ENCODE results near the gene DESI2.
"Not testable (repeated sequence)": the region's sequence is repeated elsewhere in the genome, so short reads cannot be mapped to it uniquely, and the experiment has no call there.

Gene DESI2

GRCh38 chr1:244709076-244709475 is 56.1 kb downstream of the DESI2 start:
- DNase-seq = no peak

- DNase-seq = no peak
Observed at GRCh38 chr1:244709476-244710368, 56.8 kb downstream of the DESI2 start.

GRCh38 chr1:244710474-244711062 is 57.6 kb downstream of the DESI2 start:
- no peak for DNase-seq

GRCh38 chr1:244712669-244713068 is 59.7 kb downstream of the DESI2 start:
- DNase-seq = no peak

- no peak for DNase-seq
Observed at GRCh38 chr1:244713332-244713731, 60.4 kb downstream of the DESI2 start.

- DNase-seq = no peak
Observed at GRCh38 chr1:244727871-244728474, 75.0 kb downstream of the DESI2 start.

- no peak for DNase-seq
Observed at GRCh38 chr1:244730153-244730933, 77.4 kb downstream of the DESI2 start.

GRCh38 chr1:244730934-244731434 is 78.1 kb downstream of the DESI2 start:
- no peak for DNase-seq

GRCh38 chr1:244731651-244732050 is 78.7 kb downstream of the DESI2 start:
- DNase-seq = no peak

GRCh38 chr1:244732851-244733450 is 80.0 kb downstream of the DESI2 start:
- no peak for DNase-seq

GRCh38 chr1:244735404-244735803 is 82.5 kb downstream of the DESI2 start:
- DNase-seq = no peak

- no peak for DNase-seq
Observed at GRCh38 chr1:244735876-244736561, 83.1 kb downstream of the DESI2 start.

GRCh38 chr1:244739140-244739539 is 86.2 kb downstream of the DESI2 start:
- DNase-seq = not testable (repeated sequence)

- DNase-seq = not testable (repeated sequence)
Observed at GRCh38 chr1:244740027-244740617, 87.2 kb downstream of the DESI2 start.

- DNase-seq = no peak
Observed at GRCh38 chr1:244741692-244742091, 88.8 kb downstream of the DESI2 start.

- DNase-seq = no peak
Observed at GRCh38 chr1:244749230-244750016, 96.5 kb downstream of the DESI2 start.

GRCh38 chr1:244751271-244751895 is 98.5 kb downstream of the DESI2 start:
- DNase-seq = no peak

GRCh38 chr1:244755673-244756072 is 102.7 kb downstream of the DESI2 start:
- DNase-seq = no peak

GRCh38 chr1:244757091-244757939 is 104.4 kb downstream of the DESI2 start:
- no peak for DNase-seq

Data from activated gamma-delta T cell (primary cell).